A549 (cell line): ENCODE results near the gene IST1.

Experiments
- NR3C1 ChIP-seq: fragments of >200 bp; sonication (Bioruptor Twin); formaldehyde crosslinking; IDR thresholded peaks from 3 replicates; pipeline ENCODE4 v1.6.1; 2017
- POLR2A ChIP-seq: IDR thresholded peaks from 2 replicates; pipeline ENCODE4 v1.6.1; 2012; ENCODE audit warnings: mild to moderate bottlenecking, low read length
- RAD21 ChIP-seq, 2 experiments: fragments of >200 bp in 1 of 2; sonication (Bioruptor Twin) in 1 of 2; formaldehyde crosslinking in 1 of 2; IDR thresholded peaks in 1 of 2; conservative IDR thresholded peaks in 1 of 2; 2 replicates in 1 of 2; 3 replicates in 1 of 2; pipeline ENCODE4 v1.6.1; 2012 to 2018; ENCODE audit warnings: inconsistent platforms in 1 of 2
- SMC3 ChIP-seq: fragments of >200 bp; sonication (Bioruptor Twin); formaldehyde crosslinking; IDR thresholded peaks from 3 replicates; pipeline ENCODE4 v1.6.1; 2018; ENCODE audit warnings: inconsistent platforms
- TP53 ChIP-seq: fragments of 250-450 bp; sonication (Bioruptor Pico); IDR thresholded peaks from 2 replicates; pipeline ENCODE4 v1.5.0; 2021; ENCODE audit warnings: mild to moderate bottlenecking, moderate library complexity
- TF ChIP-seq, protein P1 (sequence below): fragments of >200 bp; sonication (Bioruptor Twin); formaldehyde crosslinking; IDR thresholded peaks from 3 replicates; pipeline ENCODE4 v1.5.1; 2016
- TF ChIP-seq, protein P2 (sequence below): fragments of 450-650 bp; IDR thresholded peaks from 2 replicates; pipeline ENCODE4 v1.6.1; 2014; ENCODE audit warnings: antibody characterized with exemption
- TF ChIP-seq, protein P3 (sequence below): IDR thresholded peaks from 2 replicates; pipeline ENCODE4 v1.6.1; 2012

DNA sequence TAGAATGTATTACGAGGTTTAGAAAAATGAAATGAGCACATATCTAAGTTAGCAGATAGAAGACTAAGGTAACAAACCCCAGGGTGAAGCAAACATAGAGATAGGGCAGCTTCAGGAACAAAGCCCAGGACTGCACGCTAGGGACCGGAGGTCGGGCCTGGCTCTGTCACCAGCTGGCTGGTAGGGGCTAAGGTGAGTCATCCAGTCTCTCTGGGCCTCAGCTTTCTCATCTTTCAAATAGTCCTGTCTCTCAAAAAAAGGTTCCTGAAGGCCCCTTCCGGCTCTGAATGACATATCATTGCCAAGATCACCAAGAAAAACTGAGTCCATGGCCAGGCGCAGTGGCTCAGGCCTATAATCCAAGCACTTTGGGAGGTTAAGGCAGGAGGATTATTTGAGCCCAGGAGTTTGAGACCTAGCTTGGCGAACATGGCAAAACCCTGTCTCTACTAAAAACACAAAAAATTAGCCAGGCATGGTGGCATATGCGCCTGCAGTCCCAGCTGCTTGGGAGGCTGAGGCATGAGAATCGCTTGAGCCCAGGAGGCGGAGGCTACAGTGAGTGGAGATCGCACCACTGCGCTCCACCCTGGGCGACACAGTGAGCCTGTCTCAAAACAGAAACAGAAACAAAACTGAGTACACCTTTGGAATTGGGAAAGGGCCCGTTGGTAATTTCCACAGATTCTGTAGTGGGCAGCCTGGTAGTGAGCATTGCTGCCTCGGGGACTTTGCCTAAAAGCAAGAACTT is 78.9 kb downstream of the IST1 start:
- TF ChIP-seq POLR2A (no peak), RAD21 (conservative IDR thresholded peaks at IDR 0.05 in 1 of 2, IDR thresholded peaks at IDR 0.05 in 1 of 2) (no peak), NR3C1 (no peak), TP53 (CRISPR knock-in tag) (no peak), SMC3 (no peak)
- TF ChIP-seq, protein P1, sequence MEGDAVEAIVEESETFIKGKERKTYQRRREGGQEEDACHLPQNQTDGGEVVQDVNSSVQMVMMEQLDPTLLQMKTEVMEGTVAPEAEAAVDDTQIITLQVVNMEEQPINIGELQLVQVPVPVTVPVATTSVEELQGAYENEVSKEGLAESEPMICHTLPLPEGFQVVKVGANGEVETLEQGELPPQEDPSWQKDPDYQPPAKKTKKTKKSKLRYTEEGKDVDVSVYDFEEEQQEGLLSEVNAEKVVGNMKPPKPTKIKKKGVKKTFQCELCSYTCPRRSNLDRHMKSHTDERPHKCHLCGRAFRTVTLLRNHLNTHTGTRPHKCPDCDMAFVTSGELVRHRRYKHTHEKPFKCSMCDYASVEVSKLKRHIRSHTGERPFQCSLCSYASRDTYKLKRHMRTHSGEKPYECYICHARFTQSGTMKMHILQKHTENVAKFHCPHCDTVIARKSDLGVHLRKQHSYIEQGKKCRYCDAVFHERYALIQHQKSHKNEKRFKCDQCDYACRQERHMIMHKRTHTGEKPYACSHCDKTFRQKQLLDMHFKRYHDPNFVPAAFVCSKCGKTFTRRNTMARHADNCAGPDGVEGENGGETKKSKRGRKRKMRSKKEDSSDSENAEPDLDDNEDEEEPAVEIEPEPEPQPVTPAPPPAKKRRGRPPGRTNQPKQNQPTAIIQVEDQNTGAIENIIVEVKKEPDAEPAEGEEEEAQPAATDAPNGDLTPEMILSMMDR, result no peak
- TF ChIP-seq, protein P2, sequence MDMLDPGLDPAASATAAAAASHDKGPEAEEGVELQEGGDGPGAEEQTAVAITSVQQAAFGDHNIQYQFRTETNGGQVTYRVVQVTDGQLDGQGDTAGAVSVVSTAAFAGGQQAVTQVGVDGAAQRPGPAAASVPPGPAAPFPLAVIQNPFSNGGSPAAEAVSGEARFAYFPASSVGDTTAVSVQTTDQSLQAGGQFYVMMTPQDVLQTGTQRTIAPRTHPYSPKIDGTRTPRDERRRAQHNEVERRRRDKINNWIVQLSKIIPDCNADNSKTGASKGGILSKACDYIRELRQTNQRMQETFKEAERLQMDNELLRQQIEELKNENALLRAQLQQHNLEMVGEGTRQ, result no peak
- TF ChIP-seq, protein P3, sequence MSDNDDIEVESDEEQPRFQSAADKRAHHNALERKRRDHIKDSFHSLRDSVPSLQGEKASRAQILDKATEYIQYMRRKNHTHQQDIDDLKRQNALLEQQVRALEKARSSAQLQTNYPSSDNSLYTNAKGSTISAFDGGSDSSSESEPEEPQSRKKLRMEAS, result no peak
